Measurements from ENCODE around the gene ANKRD55.
A peak's percentile ranks its signal among the peaks of the same experiment; 100 is the strongest.
"Not testable (repeated sequence)": the region's sequence is repeated elsewhere in the genome, so short reads cannot be mapped to it uniquely, and the experiment has no call there.

The ANKRD55 gene

GRCh38 chr5:56264417-56265025 lies 31.4 kb upstream of the ANKRD55 start:
- no peak overlapping the region for H3K4me3 ChIP-seq (ENCODE audit: low read length)
- peak; percentile 47 for DNase-seq (ENCODE audit: low read depth)
- peak; percentile 48 for TF ChIP-seq CTCF (conservative IDR thresholded peaks at IDR 0.05; ENCODE audit: low read length)

- H3K4me3 ChIP-seq (ENCODE audit: low read length) = no peak overlapping the region
- TF ChIP-seq CTCF (conservative IDR thresholded peaks at IDR 0.05; ENCODE audit: low read length) = no peak
- DNase-seq (ENCODE audit: low read depth) = no peak
Observed at GRCh38 chr5:56262279-56262678, 29.1 kb upstream of the ANKRD55 start.

- no peak overlapping the region for H3K4me3 ChIP-seq (ENCODE audit: low read length)
- TF ChIP-seq CTCF (conservative IDR thresholded peaks at IDR 0.05; ENCODE audit: low read length) = no peak
- peak; percentile 98 for DNase-seq (ENCODE audit: low read depth)
Observed at GRCh38 chr5:56259002-56259511, 25.9 kb upstream of the ANKRD55 start.

- H3K4me3 ChIP-seq (ENCODE audit: low read length); DNase-seq (ENCODE audit: low read depth): not testable (repeated sequence)
Observed at GRCh38 chr5:56257763-56258529, 24.8 kb upstream of the ANKRD55 start.

- no peak for TF ChIP-seq CTCF (conservative IDR thresholded peaks at IDR 0.05; ENCODE audit: low read length)
- DNase-seq (ENCODE audit: low read depth) = no peak
- H3K4me3 ChIP-seq (ENCODE audit: low read length) = no peak overlapping the region
Observed at GRCh38 chr5:56257010-56257409, 23.9 kb upstream of the ANKRD55 start.

- DNase-seq (ENCODE audit: low read depth) = no peak
- no peak overlapping the region for H3K4me3 ChIP-seq (ENCODE audit: low read length)
- no peak for TF ChIP-seq CTCF (conservative IDR thresholded peaks at IDR 0.05; ENCODE audit: low read length)
Observed at GRCh38 chr5:56255502-56255901, 22.4 kb upstream of the ANKRD55 start.

GRCh38 chr5:56253924-56254323 lies 20.8 kb upstream of the ANKRD55 start:
- DNase-seq (ENCODE audit: low read depth) = no peak
- no peak overlapping the region for H3K4me3 ChIP-seq (ENCODE audit: low read length)
- TF ChIP-seq CTCF (conservative IDR thresholded peaks at IDR 0.05; ENCODE audit: low read length) = no peak
